ENCODE data around the gene KBTBD13.
"Not testable (repeated sequence)": the region's sequence is repeated elsewhere in the genome, so short reads cannot be mapped to it uniquely, and the experiment has no call there.

DNA sequence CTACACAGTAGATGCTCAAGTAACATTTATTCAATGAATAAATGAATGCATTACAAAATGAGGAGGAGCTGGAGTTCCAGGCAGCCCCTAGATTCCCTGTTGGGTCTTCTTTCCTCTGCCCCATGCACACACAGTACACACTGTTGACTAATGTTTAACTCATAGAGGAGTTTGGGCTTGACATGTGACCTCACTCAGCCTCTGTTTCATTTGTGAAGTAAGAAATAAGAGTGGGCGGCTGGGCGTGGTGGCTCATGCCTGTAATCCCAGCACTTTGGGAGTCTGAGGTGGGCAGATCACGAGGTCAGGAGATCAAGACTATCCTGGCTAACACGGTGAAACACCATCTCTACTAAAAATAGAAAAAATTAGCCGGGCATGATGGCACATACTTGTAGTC lies 32.3 kb upstream of the KBTBD13 start:
- TF ChIP-seq, protein P1, sequence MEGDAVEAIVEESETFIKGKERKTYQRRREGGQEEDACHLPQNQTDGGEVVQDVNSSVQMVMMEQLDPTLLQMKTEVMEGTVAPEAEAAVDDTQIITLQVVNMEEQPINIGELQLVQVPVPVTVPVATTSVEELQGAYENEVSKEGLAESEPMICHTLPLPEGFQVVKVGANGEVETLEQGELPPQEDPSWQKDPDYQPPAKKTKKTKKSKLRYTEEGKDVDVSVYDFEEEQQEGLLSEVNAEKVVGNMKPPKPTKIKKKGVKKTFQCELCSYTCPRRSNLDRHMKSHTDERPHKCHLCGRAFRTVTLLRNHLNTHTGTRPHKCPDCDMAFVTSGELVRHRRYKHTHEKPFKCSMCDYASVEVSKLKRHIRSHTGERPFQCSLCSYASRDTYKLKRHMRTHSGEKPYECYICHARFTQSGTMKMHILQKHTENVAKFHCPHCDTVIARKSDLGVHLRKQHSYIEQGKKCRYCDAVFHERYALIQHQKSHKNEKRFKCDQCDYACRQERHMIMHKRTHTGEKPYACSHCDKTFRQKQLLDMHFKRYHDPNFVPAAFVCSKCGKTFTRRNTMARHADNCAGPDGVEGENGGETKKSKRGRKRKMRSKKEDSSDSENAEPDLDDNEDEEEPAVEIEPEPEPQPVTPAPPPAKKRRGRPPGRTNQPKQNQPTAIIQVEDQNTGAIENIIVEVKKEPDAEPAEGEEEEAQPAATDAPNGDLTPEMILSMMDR (IDR thresholded peaks at IDR 0.05): not testable (repeated sequence)
- not testable (repeated sequence) for TF ChIP-seq POLR2A (IDR thresholded peaks at IDR 0.05)

Measured in heart left ventricle (tissue), 13 donors.